HG02938 (cell line): ENCODE measurements around the gene ZFP57.
"Not testable (repeated sequence)": the region's sequence is repeated elsewhere in the genome, so short reads cannot be mapped to it uniquely, and the experiment has no call there.

Experiments used
- ATAC-seq: cut with Tn5 transposase; IDR thresholded peaks from one replicate; pipeline ENCODE4 v1.9.1; 2021; ENCODE audit warnings: mild to moderate bottlenecking, moderate library complexity; ENCODE audit not compliant: unreplicated experiment

Gene ZFP57

DNA sequence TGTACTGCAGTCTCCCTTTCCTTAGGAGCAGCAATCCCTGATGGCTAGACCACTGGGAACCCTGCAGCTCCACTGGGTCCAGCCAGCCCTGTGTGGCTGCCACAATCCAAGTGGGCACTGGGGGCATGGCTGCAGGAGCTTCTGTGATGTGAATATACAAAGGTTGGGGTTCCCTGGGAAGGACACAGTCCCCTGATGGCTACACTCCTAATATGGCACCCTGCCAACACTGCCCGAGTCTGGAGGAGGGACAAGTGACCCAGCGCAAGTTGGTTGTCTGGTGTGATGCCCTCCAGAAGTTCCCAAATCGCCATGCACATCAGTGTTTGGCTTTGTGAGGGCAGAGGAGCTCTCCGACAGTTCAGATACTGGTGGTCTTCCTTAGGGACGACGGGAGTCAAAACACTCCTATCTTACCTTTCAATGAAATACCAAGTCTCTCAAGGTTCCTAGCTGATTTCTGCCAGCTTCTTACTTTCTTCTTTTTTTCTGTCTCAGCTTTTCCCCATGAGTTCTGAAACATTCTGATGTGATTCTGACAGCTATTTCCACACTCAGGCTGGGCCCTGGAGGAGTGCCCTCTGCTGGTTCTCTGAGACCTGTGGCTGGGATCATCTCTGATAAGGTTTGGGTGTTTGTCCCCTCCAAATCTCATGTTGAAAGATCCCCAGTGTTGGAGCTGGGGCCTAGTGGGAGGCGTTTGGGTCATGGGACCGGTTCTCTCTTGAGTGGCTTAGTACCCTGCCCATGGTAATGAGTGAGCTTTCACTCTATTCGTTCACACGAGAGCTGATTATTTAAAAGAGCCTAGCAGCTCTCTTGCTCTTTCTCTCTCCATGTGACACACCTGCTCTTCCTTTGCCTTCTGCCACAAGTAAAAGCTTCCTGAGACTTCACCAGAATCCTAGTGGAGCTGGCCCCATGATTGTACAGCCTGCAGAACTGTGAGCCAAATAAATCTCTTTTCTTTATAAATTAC, 15.5 kb upstream of the ZFP57 start:
- no peak for ATAC-seq

GRCh38 chr6:29694637-29695036, 13.7 kb upstream of the ZFP57 start:
- ATAC-seq = no peak

DNA sequence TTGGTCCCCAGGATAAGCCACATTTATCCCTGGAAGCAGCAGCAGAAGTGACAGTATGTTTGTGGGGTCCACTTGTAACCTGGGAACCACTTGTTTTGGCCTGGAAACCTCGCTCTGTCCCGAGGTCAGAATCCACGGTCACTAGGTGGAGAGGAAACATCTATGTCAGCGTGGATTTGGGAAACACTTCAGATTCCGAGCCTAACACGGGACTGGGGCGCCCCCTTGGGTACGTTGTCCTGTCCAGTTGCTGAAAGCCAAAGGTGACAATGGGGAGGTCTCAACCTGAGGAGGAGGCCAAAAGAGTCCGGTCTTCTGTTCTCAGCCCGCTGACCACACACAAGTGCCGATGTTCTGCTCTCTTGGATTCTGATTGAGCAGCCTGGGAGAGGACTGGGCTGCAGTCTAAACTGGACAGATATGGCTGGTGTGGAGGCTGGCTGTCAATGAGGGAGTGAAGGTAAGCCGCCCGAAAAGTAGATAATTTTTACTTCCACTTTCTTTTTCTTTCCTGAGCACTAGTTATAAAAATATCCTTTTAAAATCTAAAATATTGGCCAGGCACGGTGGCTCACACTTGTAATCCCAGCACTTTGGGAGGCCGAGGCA, 4.9 kb upstream of the ZFP57 start:
- ATAC-seq = no peak

DNA sequence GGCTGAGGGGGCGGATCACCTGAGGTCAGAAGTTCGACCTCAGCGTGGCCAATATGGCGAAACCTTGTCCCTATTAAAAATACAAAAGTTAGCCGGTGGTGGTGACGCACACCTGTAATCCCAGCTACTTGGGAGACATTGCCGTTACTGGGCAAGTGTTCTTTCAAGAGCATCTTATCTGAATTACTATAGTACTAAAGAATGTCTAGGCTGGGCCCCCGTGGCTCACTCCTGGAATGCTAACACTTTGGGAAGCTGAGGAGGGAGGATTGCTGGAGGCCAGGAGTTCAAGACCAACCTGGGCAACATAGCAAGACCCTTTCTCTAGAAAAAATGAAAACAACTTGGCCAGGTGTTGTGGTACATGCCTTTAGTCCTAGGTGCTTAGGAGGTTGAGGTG, 859 bp upstream of the ZFP57 start:
- no peak for ATAC-seq

DNA sequence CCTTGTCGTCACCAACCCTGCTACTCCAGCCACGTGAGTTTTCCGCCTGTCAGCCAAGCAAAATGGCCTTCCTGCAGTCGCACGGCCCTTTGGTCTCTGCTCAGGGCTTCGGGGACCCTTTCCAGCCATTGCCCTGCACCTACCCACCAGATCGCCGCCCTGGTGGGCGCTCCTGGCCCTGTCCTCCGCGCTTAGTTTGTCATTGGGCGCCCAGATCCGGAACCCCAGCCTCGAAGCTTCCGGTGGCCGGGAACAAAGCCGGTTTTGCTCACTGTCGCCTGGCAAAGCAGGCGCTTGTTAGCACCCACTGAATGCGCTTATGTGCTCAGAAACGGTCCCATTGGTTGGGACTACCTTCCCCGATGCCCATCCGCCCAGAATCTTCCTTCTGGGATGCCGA, 536 bp downstream of the ZFP57 start:
- no peak for ATAC-seq

- ATAC-seq = no peak
Measured at GRCh38 chr6:29679962-29680361, 990 bp downstream of the ZFP57 start.

GRCh38 chr6:29678114-29678513, 2.8 kb downstream of the ZFP57 start:
- ATAC-seq = no peak

DNA sequence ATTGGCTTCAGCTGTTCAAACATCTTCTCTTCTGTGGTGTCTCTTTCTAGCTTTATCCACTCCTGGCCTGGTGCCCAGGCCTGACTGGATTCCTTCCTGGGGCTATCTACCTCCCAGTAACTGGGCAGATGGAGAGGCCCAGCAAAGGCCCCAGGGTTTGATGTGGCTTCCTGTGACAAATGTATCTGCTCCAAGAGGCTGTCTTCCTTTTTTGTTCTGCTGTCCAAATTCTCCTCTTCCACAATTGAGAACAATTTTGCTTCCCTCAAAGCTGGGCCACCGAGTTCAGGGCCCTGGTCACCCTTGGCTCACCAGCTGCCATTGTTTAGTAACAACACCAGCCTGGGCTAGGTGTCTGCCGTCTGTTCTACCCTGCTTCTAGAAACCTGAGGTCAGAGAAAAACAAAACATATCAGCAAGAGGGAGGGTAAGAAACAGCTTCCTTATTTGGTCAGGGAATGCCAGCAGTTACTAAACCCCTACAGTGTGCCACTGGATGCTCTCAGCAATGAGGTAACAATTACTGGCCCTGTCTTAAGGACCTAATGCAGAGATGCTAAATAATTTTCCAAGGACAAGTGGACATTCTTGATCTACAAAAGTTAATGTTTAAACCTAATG, 3.9 kb downstream of the ZFP57 start:
- ATAC-seq = no peak

- no peak for ATAC-seq
Measured at GRCh38 chr6:29675561-29675960, 5.4 kb downstream of the ZFP57 start.

- no peak for ATAC-seq
Measured at GRCh38 chr6:29674008-29674407, 6.9 kb downstream of the ZFP57 start.

- ATAC-seq = no peak
Measured at GRCh38 chr6:29673161-29673560, 7.8 kb downstream of the ZFP57 start.

GRCh38 chr6:29672116-29672515, 8.8 kb downstream of the ZFP57 start:
- ATAC-seq = not testable (repeated sequence)

DNA sequence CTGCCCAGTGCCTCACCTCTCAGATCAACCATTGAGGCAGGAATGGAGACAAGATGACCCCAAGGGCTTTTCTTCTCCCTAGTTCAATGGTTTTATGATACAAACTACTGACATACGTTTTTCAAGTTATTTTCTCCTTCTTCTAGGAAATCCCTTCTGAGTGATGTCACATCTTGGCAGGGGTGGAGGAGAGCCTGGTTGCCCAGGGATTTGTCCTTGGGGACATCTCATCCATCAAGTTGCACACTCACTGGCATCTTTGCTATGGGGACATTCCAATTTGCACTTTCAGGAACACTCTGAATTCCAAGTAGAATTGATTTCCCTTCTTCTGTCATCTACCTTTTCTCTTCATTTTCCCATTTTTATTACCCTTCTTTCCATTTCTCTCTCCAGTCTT, 9.9 kb downstream of the ZFP57 start:
- no peak for ATAC-seq

GRCh38 chr6:29667158-29667557, 13.8 kb downstream of the ZFP57 start:
- ATAC-seq = no peak

GRCh38 chr6:29666826-29667130, 14.2 kb downstream of the ZFP57 start:
- no peak for ATAC-seq

GRCh38 chr6:29665942-29666825, 14.8 kb downstream of the ZFP57 start:
- no peak for ATAC-seq

DNA sequence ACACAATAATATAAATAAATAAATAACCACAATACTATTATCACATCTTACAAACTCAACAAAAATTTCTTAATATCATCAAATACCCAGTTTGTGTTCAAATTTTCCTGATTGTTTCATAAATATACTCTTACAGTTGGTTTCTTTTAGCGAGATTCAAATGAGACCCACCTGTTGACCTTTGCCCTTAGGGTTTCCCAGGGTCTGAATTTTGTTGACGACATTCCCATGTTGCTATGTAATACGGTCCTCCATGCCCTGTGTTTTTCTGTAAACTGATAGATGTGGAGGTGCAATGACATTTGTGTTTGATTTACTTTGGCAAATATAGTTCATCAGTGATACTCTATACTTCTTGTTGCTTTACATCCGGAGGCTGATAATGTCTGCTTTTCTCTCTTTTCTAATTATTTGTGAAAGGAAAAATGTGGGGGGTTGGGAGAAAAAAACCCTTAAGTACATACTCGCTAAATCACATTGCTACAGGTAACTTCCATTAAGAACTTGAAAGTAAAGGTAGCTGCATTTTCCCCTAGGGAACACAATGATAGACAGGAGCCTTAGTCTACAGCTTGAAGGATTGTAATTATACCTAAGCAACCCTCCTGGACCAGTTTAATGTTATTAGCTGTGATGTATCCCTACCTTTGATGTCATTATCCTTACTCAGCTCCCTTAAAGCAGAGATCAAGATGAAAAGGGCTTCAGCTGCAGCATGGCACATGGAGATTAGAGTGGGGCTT, 17.5 kb downstream of the ZFP57 start:
- ATAC-seq = no peak

GRCh38 chr6:29661502-29662141, 19.3 kb downstream of the ZFP57 start:
- ATAC-seq = not testable (repeated sequence)

GRCh38 chr6:29661071-29661470, 19.9 kb downstream of the ZFP57 start:
- no peak for ATAC-seq

GRCh38 chr6:29656798-29657197, 24.2 kb downstream of the ZFP57 start, which contains the start of gene MOG:
TSS of gene MOG (plus strand) at chr6:29657092. CDS start at chr6:29657210, 118 bp downstream.
- ATAC-seq = no peak
